Measurements from ENCODE around the gene GLT8D2. TPM values are rescaled to one million over a fixed set of nuclear protein-coding genes. Genes with fewer than 3 reads are reported as not detected.

Gene GLT8D2
- total RNA-seq, 2 donors from 2014 or later = 1.6 to 5.1 TPM

GRCh38 chr12:104072099-104072498 is 22.1 kb upstream of the GLT8D2 start:
- no peak for TF ChIP-seq CTCF (IDR thresholded peaks at IDR 0.05)
- intact Hi-C loops (cut with DNase I) = no loop called here
- Histone ChIP-seq H3K4me3 (no peak overlapping the region), H3K36me3 (no peaks in the 10 kb centered on the region), H3K9ac (ENCODE audit: low read depth in 2 of 2, low read length in 2 of 2) (no peak overlapping the region), H3K27ac (no peak overlapping the region), H3K9me3 (no peaks in the 10 kb centered on the region), H3K4me1 (no peaks in the 10 kb centered on the region), H3K27me3 (no peaks in the 10 kb centered on the region)
- DNase-seq = no peak

DNA sequence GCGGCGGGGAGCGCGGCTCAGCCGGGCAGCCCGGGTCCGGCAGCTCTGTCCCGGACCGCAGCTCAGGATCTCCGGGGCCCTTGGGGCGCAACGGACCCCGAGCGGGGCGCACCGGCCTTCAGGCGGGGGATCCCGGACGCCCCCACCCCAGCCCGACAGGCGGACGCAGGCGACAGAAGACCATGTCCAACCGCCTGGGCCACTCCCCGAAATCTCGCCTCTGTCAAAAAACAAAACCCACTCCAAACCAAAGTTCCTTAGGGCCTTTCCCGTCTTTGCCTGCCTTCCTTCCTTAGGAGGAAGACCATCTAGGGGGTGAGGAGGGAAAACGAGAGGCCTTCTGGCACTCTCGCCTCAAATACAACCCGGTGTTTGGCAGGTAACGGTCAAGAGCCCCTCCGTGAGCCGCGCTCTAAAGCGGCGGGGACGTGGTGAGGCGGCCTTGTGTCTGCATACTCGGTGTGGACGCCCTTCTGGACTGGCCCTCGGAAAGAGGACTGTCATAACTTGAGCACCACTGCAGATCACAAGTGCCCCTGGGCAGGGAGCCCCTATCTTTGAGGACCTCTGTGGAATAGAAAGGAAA is 14.9 kb upstream of the GLT8D2 start:
- DNase-seq = peak; percentile 31
- no peak for TF ChIP-seq CTCF (IDR thresholded peaks at IDR 0.05)
- H3K4me1 ChIP-seq = peaks cover 3% of the 10 kb centered on the region
- peak overlapping the region; percentile 86 for H3K27ac ChIP-seq
- H3K4me3 ChIP-seq = peak overlapping the region; percentile 81
- no peaks in the 10 kb centered on the region for H3K9me3 ChIP-seq
- intact Hi-C loops (cut with DNase I) = no loop called here
- H3K36me3 ChIP-seq = no peaks in the 10 kb centered on the region
- H3K9ac ChIP-seq (ENCODE audit: low read depth in 2 of 2, low read length in 2 of 2) = peak overlapping the region; percentile 84 to 92
- no peaks in the 10 kb centered on the region for H3K27me3 ChIP-seq

DNA sequence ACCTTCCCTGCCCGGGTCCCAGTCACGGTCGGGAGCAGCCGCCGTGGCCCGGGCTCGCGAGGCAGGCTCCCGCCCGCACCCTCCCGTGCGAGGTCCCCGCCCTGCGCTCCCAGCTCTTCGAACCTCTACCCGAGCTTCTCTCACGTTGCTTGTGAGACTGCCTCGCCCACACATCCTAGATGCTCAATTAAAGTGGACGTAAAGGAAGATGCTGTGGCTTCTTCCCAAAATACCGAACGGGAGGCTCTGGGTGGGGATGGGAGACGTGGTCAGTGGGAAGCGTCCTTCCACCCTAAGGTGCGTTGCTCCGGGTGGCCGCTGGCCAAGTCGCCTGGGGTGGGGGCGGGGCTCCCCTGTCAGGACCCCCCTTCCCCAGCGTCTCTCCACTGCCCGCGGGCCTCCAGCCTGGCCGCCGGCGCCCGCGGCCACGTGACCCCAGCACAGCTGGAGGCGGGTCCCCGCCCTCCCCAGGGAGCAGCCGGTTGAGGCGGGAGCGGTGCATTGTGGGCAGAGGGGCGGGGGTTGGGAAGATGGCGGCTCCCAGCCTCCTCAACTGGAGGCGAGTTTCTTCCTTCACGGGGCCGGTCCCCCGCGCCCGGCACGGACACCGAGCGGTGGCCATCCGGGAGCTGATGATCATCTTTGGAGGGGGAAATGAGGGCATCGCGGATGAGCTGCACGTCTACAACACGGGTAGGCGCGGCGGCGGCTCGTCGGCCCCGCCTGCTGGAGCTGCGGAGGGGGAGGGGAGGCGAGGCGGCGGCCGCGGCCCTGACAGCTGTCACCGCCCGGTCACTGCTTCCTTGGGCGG is 14.2 kb upstream of the GLT8D2 start, which contains the start of gene HCFC2:
HCFC2 (plus strand) TSS at position 501 of the 811 bp plus-strand sequence; CDS start at position 531, 30 bp downstream.
- peak; percentile 94 for DNase-seq
- intact Hi-C loops (cut with DNase I) = no loop called here
- Histone ChIP-seq H3K9ac (ENCODE audit: low read depth in 2 of 2, low read length in 2 of 2) (peak within 1 kb of the TSS; percentile 84 to 92), H3K27ac (peak within 1 kb of the TSS; percentile 86), H3K4me3 (peak within 1 kb of the TSS; percentile 81), H3K27me3 (no peaks in the 10 kb centered on the region), H3K4me1 (peaks cover 3% of the 10 kb centered on the region), H3K9me3 (no peaks in the 10 kb centered on the region), H3K36me3 (no peaks in the 10 kb centered on the region)
- TF ChIP-seq CTCF (IDR thresholded peaks at IDR 0.05) = no peak

- Histone ChIP-seq H3K9me3 (no peaks in the 10 kb centered on the region), H3K36me3 (no peaks in the 10 kb centered on the region), H3K9ac (ENCODE audit: low read depth in 2 of 2, low read length in 2 of 2) (peak overlapping the region; percentile 84 to 92), H3K27me3 (no peaks in the 10 kb centered on the region), H3K4me3 (peak overlapping the region; percentile 81), H3K27ac (peak overlapping the region; percentile 86), H3K4me1 (peaks cover 3% of the 10 kb centered on the region)
- no peak for TF ChIP-seq CTCF (IDR thresholded peaks at IDR 0.05)
- peak; percentile 19 for DNase-seq
- intact Hi-C loops (cut with DNase I) = no loop called here
Observed at GRCh38 chr12:104063712-104064030, 13.7 kb upstream of the GLT8D2 start.

GRCh38 chr12:104060791-104061190 is 10.8 kb upstream of the GLT8D2 start:
- Histone ChIP-seq H3K4me1 (peaks cover 3% of the 10 kb centered on the region), H3K9me3 (no peaks in the 10 kb centered on the region), H3K36me3 (no peaks in the 10 kb centered on the region), H3K4me3 (no peak overlapping the region), H3K27ac (no peak overlapping the region), H3K27me3 (no peaks in the 10 kb centered on the region), H3K9ac (ENCODE audit: low read depth in 2 of 2, low read length in 2 of 2) (no peak overlapping the region)
- TF ChIP-seq CTCF (IDR thresholded peaks at IDR 0.05) = no peak
- no peak for DNase-seq
- intact Hi-C loops (cut with DNase I) = no loop called here
